Endothelial cell (in vitro differentiated cells): ENCODE data around the gene MCTP1. TPM values are rescaled to one million over a fixed set of nuclear protein-coding genes. Genes with fewer than 3 reads are reported as not detected.
A peak's percentile ranks its signal among the peaks of the same experiment; 100 is the strongest.

Experiments used
- DNase-seq: peaks from one replicate; pipeline ENCODE4 v3.0.0; 2021; ENCODE audit warnings: low spot score
- H3K27ac Mint-ChIP-seq: one replicate; pipeline ENCODE4 v1.8.0; 2021; ENCODE audit warnings: mixed read lengths, inconsistent platforms; ENCODE audit not compliant: unreplicated experiment
- H3K27me3 Mint-ChIP-seq: one replicate; pipeline ENCODE4 v1.8.0; 2021; ENCODE audit warnings: mild to moderate bottlenecking, moderate library complexity, mixed read lengths, inconsistent platforms; ENCODE audit not compliant: unreplicated experiment
- H3K36me3 Mint-ChIP-seq: one replicate; pipeline ENCODE4 v1.8.0; 2021; ENCODE audit warnings: mild to moderate bottlenecking, low read depth, mixed read lengths, inconsistent platforms; ENCODE audit not compliant: unreplicated experiment
- H3K4me1 Mint-ChIP-seq: one replicate; pipeline ENCODE4 v1.8.0; 2021; ENCODE audit warnings: mild to moderate bottlenecking, mixed read lengths, inconsistent platforms; ENCODE audit not compliant: unreplicated experiment
- H3K4me3 Mint-ChIP-seq: one replicate; pipeline ENCODE4 v1.8.0; 2021; ENCODE audit warnings: mild to moderate bottlenecking, mixed read lengths, inconsistent platforms; ENCODE audit not compliant: unreplicated experiment
- H3K9me3 Mint-ChIP-seq: one replicate; pipeline ENCODE4 v1.8.0; 2021; ENCODE audit warnings: mixed read lengths, inconsistent platforms; ENCODE audit not compliant: unreplicated experiment
- total RNA-seq: library from RNA; stranded (reverse); fragmentation: NEBNext Ultra II Directional; extraction: Animal tissue kit (Norgen Biotek cat#: 25700); gene quantifications from one replicate; pipeline ENCODE4 v1.2.1, GENCODE V29; 2021; ENCODE audit not compliant: unreplicated experiment
- TF ChIP-seq, protein P1 (sequence below): fragments of 200-600 bp; sonication (generic); IDR thresholded peaks from one replicate; pipeline ENCODE4 v1.5.0; 2021; ENCODE audit warnings: antibody characterized with exemption; ENCODE audit not compliant: unreplicated experiment

Gene MCTP1
- total RNA-seq, 1 donor from 2014 or later: 2.2 TPM

DNA sequence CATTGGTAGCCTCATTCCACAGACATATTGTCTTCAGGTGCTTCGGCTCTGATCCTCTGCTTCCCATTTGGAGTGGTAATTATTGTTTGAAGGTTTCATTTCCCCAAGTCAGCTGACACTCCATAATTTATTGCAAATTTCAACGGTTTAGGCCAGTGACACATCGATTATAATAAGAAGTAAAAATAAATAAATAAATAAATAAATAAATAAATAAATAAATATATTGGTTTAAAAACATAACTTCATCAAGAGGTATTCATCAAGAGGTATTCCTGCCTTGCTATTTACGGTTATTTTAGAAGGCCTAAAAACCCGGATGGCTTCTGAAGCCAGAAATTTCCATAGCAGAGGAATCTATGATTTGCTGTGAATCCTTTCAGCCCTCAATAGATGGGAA, 393.3 kb downstream of the MCTP1 start:
- no peaks in the 10 kb centered on the region for H3K9me3 Mint-ChIP-seq
- H3K4me3 Mint-ChIP-seq: no peak overlapping the region
- H3K4me1 Mint-ChIP-seq: no peaks in the 10 kb centered on the region

DNA sequence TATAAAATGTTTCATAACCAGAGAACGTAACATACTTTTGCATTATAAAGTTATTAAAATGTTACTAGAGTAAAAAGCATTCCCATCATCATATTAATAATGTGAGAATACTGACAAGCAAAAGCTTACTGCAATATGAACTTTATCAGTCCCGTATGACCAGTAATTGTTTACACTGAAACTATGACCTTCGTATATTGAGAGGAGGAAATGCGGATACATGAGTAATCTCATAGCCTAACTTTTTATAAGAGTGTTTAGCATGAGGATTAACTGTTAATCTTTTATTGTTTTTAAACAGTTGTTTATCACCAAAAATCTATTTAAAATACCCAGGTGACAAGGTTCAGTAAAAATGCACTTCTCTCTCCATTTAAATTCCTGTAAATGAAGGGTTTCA, 394.0 kb downstream of the MCTP1 start:
- TF ChIP-seq, protein P1, sequence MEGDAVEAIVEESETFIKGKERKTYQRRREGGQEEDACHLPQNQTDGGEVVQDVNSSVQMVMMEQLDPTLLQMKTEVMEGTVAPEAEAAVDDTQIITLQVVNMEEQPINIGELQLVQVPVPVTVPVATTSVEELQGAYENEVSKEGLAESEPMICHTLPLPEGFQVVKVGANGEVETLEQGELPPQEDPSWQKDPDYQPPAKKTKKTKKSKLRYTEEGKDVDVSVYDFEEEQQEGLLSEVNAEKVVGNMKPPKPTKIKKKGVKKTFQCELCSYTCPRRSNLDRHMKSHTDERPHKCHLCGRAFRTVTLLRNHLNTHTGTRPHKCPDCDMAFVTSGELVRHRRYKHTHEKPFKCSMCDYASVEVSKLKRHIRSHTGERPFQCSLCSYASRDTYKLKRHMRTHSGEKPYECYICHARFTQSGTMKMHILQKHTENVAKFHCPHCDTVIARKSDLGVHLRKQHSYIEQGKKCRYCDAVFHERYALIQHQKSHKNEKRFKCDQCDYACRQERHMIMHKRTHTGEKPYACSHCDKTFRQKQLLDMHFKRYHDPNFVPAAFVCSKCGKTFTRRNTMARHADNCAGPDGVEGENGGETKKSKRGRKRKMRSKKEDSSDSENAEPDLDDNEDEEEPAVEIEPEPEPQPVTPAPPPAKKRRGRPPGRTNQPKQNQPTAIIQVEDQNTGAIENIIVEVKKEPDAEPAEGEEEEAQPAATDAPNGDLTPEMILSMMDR: no peak
- Mint-ChIP-seq H3K36me3 (no peaks in the 10 kb centered on the region), H3K27ac (no peak overlapping the region), H3K27me3 (no peaks in the 10 kb centered on the region), H3K4me3 (no peak overlapping the region), H3K4me1 (no peaks in the 10 kb centered on the region), H3K9me3 (no peaks in the 10 kb centered on the region)
- DNase-seq: no peak

More for the DNA sequence above, 393.3 kb downstream of the MCTP1 start:
- DNase-seq: no peak
- H3K27me3 Mint-ChIP-seq: no peaks in the 10 kb centered on the region
- H3K36me3 Mint-ChIP-seq: no peaks in the 10 kb centered on the region
- TF ChIP-seq, protein P1: no peak
- no peak overlapping the region for H3K27ac Mint-ChIP-seq

- TF ChIP-seq, protein P1: no peak
- Mint-ChIP-seq H3K4me1 (no peaks in the 10 kb centered on the region), H3K27ac (no peak overlapping the region), H3K36me3 (no peaks in the 10 kb centered on the region), H3K9me3 (no peaks in the 10 kb centered on the region), H3K4me3 (no peak overlapping the region), H3K27me3 (no peaks in the 10 kb centered on the region)
- DNase-seq: no peak
Observed at GRCh38 chr5:94888674-94889073, 396.2 kb downstream of the MCTP1 start.

GRCh38 chr5:94885931-94886330, 399.0 kb downstream of the MCTP1 start:
- TF ChIP-seq, protein P1: no peak
- Mint-ChIP-seq H3K36me3 (no peaks in the 10 kb centered on the region), H3K4me3 (no peak overlapping the region), H3K4me1 (no peaks in the 10 kb centered on the region), H3K27ac (no peak overlapping the region), H3K9me3 (no peaks in the 10 kb centered on the region), H3K27me3 (no peaks in the 10 kb centered on the region)
- DNase-seq: no peak

DNA sequence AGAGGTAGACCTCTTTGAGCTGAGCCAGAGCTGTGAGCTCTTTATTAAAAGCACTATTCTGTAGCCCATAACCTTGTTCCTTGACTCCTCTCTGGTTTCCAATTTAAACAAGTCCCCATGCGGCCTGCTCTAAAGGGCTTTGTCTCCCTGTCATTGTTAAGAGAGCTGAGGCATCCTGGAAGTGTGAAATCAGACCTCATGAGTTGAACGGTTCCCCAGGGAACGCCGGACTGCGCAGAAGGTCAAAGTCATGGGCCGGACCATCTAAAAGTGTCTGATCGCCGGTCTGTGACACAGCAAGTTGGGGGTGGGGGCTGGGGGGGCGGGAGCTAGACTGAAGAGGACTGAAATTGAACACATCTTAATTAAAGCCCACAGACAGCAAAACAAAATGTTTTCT, 400.6 kb downstream of the MCTP1 start:
- no peaks in the 10 kb centered on the region for H3K36me3 Mint-ChIP-seq
- H3K27ac Mint-ChIP-seq: no peak overlapping the region
- no peaks in the 10 kb centered on the region for H3K4me1 Mint-ChIP-seq
- no peaks in the 10 kb centered on the region for H3K9me3 Mint-ChIP-seq
- no peak overlapping the region for H3K4me3 Mint-ChIP-seq
- DNase-seq: peak; percentile 6
- TF ChIP-seq, protein P1: no peak
- no peaks in the 10 kb centered on the region for H3K27me3 Mint-ChIP-seq
